H1 (cell line): ENCODE measurements around the gene EPB41L4A. TPM values are rescaled to one million over a fixed set of nuclear protein-coding genes. Genes with fewer than 3 reads are reported as not detected.

Experiments used
- CTCF ChIA-PET: fragments of 300-600 bp; sonication (Branson Sonifier 250); formaldehyde crosslinking; loops from one replicate; lab custom pipeline; 2021; ENCODE audit not compliant: partially characterized antibody; lab: Charles Lee
- POLR2A ChIA-PET: fragments of 300-600 bp; sonication (Branson Sonifier 250); formaldehyde crosslinking; loops from one replicate; lab custom pipeline; 2021; ENCODE audit warnings: inconsistent platforms; ENCODE audit not compliant: partially characterized antibody; lab: Charles Lee
- DNase-seq, 2 experiments: peaks; one replicate each; pipeline versions ENCODE4 v3.0.0 to v3.0.0-alpha.2; 2010 to 2022; ENCODE audit warnings: low spot score in 2 of 2, low read depth in 1 of 2, mixed read lengths in 1 of 2
- FAIRE-seq: peaks from 2 replicates; lab custom pipeline; 2011; peaks lifted over from hg19 to GRCh38; lab: Jason Lieb, UNC
- H2AFZ ChIP-seq: 2 replicates; pipeline ENCODE4 v1.8.1; 2012; ENCODE audit warnings: low read length, inconsistent platforms
- H2AK5ac ChIP-seq: 2 replicates; pipeline ENCODE4 v1.6.1; 2013; ENCODE audit warnings: low read depth, low read length
- H2BK120ac ChIP-seq: replicated peaks from 2 replicates; pipeline ENCODE3; 2013; ENCODE audit warnings: low read depth, low read length, inconsistent platforms
- H2BK12ac ChIP-seq: 2 replicates; pipeline ENCODE4 v1.6.1; 2013; ENCODE audit warnings: low read depth, low read length
- H2BK15ac ChIP-seq: 2 replicates; pipeline ENCODE4 v1.6.1; 2013; ENCODE audit warnings: low read length
- H2BK20ac ChIP-seq: 2 replicates; pipeline ENCODE4 v1.6.1; 2013; ENCODE audit warnings: low read length
- H2BK5ac ChIP-seq: 2 replicates; pipeline ENCODE4 v1.6.1; 2013; ENCODE audit warnings: low read depth, low read length
- H3K14ac ChIP-seq: 2 replicates; pipeline ENCODE4 v1.6.1; 2013; ENCODE audit warnings: inconsistent platforms; ENCODE audit not compliant: insufficient read length
- H3K18ac ChIP-seq: 2 replicates; pipeline ENCODE4 v1.6.1; 2013; ENCODE audit warnings: low read length; ENCODE audit errors: extremely low read depth
- H3K23ac ChIP-seq: 2 replicates; pipeline ENCODE4 v1.6.1; 2013; ENCODE audit warnings: inconsistent platforms; ENCODE audit not compliant: insufficient read length
- H3K23me2 ChIP-seq: 2 replicates; pipeline ENCODE4 v1.6.1; 2013; ENCODE audit warnings: low read depth, low read length
- H3K27ac ChIP-seq: 2 replicates; pipeline ENCODE4 v1.6.1; 2011; ENCODE audit warnings: low read depth, low read length, inconsistent platforms
- H3K27me3 ChIP-seq, 4 experiments: replicated peaks in 1 of 4; 1 replicate in 1 of 4; 2 replicates in 3 of 4; pipeline versions ENCODE4 v1.6.1 to v1.8.1; 2011 to 2013; ENCODE audit warnings: low read length in 3 of 4, mild to moderate bottlenecking in 3 of 4, inconsistent platforms in 2 of 4, mixed read lengths in 2 of 4, moderate library complexity in 1 of 4; ENCODE audit not compliant: control insufficient read depth in 3 of 4, insufficient read depth in 3 of 4; ENCODE audit errors: extremely low read depth in 1 of 4
- H3K36me3 ChIP-seq, 4 experiments: 2 replicates each; pipeline versions ENCODE4 v1.6.1 to v1.8.1; 2011 to 2013; ENCODE audit warnings: mild to moderate bottlenecking in 4 of 4, low read length in 3 of 4, moderate library complexity in 2 of 4, control low read depth in 1 of 4, inconsistent platforms in 1 of 4; ENCODE audit not compliant: insufficient read depth in 4 of 4, control insufficient read depth in 2 of 4
- H3K4ac ChIP-seq: replicated peaks from 2 replicates; pipeline ENCODE3; 2013; ENCODE audit warnings: low read length, low read depth, mixed read lengths, inconsistent platforms; ENCODE audit not compliant: insufficient read length
- H3K4me1 ChIP-seq, 4 experiments: replicated peaks in 1 of 4; 1 replicate in 1 of 4; 2 replicates in 3 of 4; pipeline versions ENCODE4 v1.6.1 to v1.8.1; 2011 to 2013; ENCODE audit warnings: low read length in 3 of 4, inconsistent platforms in 2 of 4, mixed read lengths in 1 of 4; ENCODE audit not compliant: insufficient read depth in 4 of 4, control insufficient read depth in 3 of 4
- H3K4me2 ChIP-seq, 2 experiments: 2 replicates each; pipeline versions ENCODE4 v1.6.1 to v1.8.1; 2011 to 2013; ENCODE audit warnings: low read depth in 2 of 2, low read length in 2 of 2, control low read depth in 1 of 2, inconsistent platforms in 1 of 2, mild to moderate bottlenecking in 1 of 2; ENCODE audit not compliant: insufficient read depth in 1 of 2
- H3K4me3 ChIP-seq, 4 experiments: fragments of 200-600, 300-600 bp in 1 of 4; sonication (generic), shearing (Covaris generic), sonication (Bioruptor Twin) in 1 of 4; 2 replicates each; pipeline versions ENCODE4 v1.5.1 to v1.8.1; 2011 to 2016; ENCODE audit warnings: low read length in 4 of 4, low read depth in 3 of 4, control low read depth in 2 of 4, inconsistent platforms in 2 of 4, mild to moderate bottlenecking in 2 of 4, mixed read lengths in 1 of 4, moderate library complexity in 1 of 4; ENCODE audit not compliant: insufficient read depth in 2 of 4; ENCODE audit errors: extremely low read depth in 1 of 4
- H3K56ac ChIP-seq: replicated peaks from 2 replicates; pipeline ENCODE3; 2013; ENCODE audit warnings: low read depth, mild to moderate bottlenecking, mixed read lengths, low read length, inconsistent platforms; ENCODE audit not compliant: insufficient read length
- H3K79me1 ChIP-seq: 2 replicates; pipeline ENCODE4 v1.6.1; 2013; ENCODE audit warnings: low read depth, low read length, control low read depth
- H3K79me2 ChIP-seq, 2 experiments: 2 replicates each; pipeline versions ENCODE4 v1.6.1 to v1.8.1; 2012 to 2013; ENCODE audit warnings: low read length in 2 of 2, mild to moderate bottlenecking in 2 of 2, inconsistent platforms in 1 of 2; ENCODE audit not compliant: insufficient read depth in 2 of 2, control insufficient read depth in 1 of 2
- H3K9ac ChIP-seq, 4 experiments: replicated peaks in 1 of 4; 1 replicate in 1 of 4; 2 replicates in 3 of 4; pipeline versions ENCODE4 v1.6.1 to v1.8.1; 2011 to 2013; ENCODE audit warnings: low read depth in 3 of 4, low read length in 3 of 4, control low read depth in 2 of 4, mild to moderate bottlenecking in 2 of 4, moderate library complexity in 2 of 4, inconsistent platforms in 1 of 4; ENCODE audit errors: extremely low read depth in 1 of 4
- H3K9me3 ChIP-seq, 2 experiments: 2 replicates each; pipeline versions ENCODE4 v1.6.1 to v1.8.1; 2012 to 2013; ENCODE audit warnings: mild to moderate bottlenecking in 2 of 2, moderate library complexity in 2 of 2, control low read depth in 1 of 2, inconsistent platforms in 1 of 2, low read depth in 1 of 2, low read length in 1 of 2, mixed read lengths in 1 of 2; ENCODE audit not compliant: insufficient read depth in 2 of 2
- H4K20me1 ChIP-seq, 2 experiments: replicated peaks in 1 of 2; 2 replicates each; pipeline versions ENCODE3 to v1.8.1; 2011 to 2013; ENCODE audit warnings: inconsistent platforms in 2 of 2, low read length in 2 of 2, mild to moderate bottlenecking in 1 of 2; ENCODE audit not compliant: insufficient read depth in 2 of 2, control insufficient read depth in 1 of 2
- H4K5ac ChIP-seq: 2 replicates; pipeline ENCODE4 v1.6.1; 2013; ENCODE audit warnings: low read length, low read depth, mixed read lengths, inconsistent platforms; ENCODE audit not compliant: insufficient read length
- H4K8ac ChIP-seq: 2 replicates; pipeline ENCODE4 v1.8.0; 2013; ENCODE audit warnings: mild to moderate bottlenecking, moderate library complexity, low read length, inconsistent platforms; ENCODE audit not compliant: insufficient read depth; ENCODE audit errors: extremely low read depth
- H4K91ac ChIP-seq: replicated peaks from 2 replicates; pipeline ENCODE3; 2013; ENCODE audit warnings: low read length, mixed read lengths, inconsistent platforms; ENCODE audit not compliant: insufficient read length
- ASH2L ChIP-seq: fragments of 200-600, 300-600 bp; sonication (generic); IDR thresholded peaks from one replicate; pipeline ENCODE4 v1.7.1; 2017; ENCODE audit warnings: low read length
- BRCA1 ChIP-seq: IDR thresholded peaks from 2 replicates; pipeline ENCODE4 v1.6.1; 2012; ENCODE audit warnings: low read depth, low read length, improper control_type of control experiment
- CEBPB ChIP-seq: IDR thresholded peaks from 2 replicates; pipeline ENCODE4 v1.6.1; 2012; ENCODE audit warnings: low read depth, low read length
- GTF2F1 ChIP-seq: IDR thresholded peaks from 2 replicates; pipeline ENCODE4 v1.6.1; 2012; ENCODE audit warnings: low read depth, low read length, improper control_type of control experiment, borderline replicate concordance
- HDAC6 ChIP-seq: IDR thresholded peaks from one replicate; pipeline ENCODE4 v1.7.1; 2012; ENCODE audit warnings: low read depth, mild to moderate bottlenecking, inconsistent platforms, low read length, moderate library complexity
- KDM4A ChIP-seq: IDR thresholded peaks from one replicate; pipeline ENCODE4 v1.7.1; 2012; ENCODE audit warnings: low read depth, mild to moderate bottlenecking, moderate library complexity, low read length, inconsistent platforms; ENCODE audit not compliant: severe bottlenecking
- RAD21 ChIP-seq, 2 experiments: IDR thresholded peaks in 1 of 2; conservative IDR thresholded peaks in 1 of 2; 2 replicates each; pipeline ENCODE4 v1.6.1; 2011; ENCODE audit warnings: low read depth in 2 of 2, low read length in 2 of 2, improper control_type of control experiment in 1 of 2, inconsistent platforms in 1 of 2, mild to moderate bottlenecking in 1 of 2, moderate library complexity in 1 of 2
- SIRT6 ChIP-seq: IDR thresholded peaks from one replicate; pipeline ENCODE4 v1.7.1; 2012; ENCODE audit warnings: low read length, inconsistent platforms
- SRF ChIP-seq: IDR thresholded peaks from 2 replicates; pipeline ENCODE4 v1.6.1; 2011; ENCODE audit warnings: mild to moderate bottlenecking, low read depth, low read length, moderate library complexity
- TEAD4 ChIP-seq: IDR thresholded peaks from 2 replicates; pipeline ENCODE4 v1.6.1; 2012; ENCODE audit warnings: low read depth, low read length, inconsistent platforms, mixed read lengths
- YY1 ChIP-seq: IDR thresholded peaks from 2 replicates; pipeline ENCODE4 v1.6.1; 2011; ENCODE audit warnings: low read depth, mild to moderate bottlenecking, low read length
- WGBS, 2 experiments: shearing (Covaris generic) in 1 of 2; methylation state at CpG; one replicate each; pipeline versions ENCODE4 v1.1.6 to v1.1.7; 2013 to 2015; ENCODE audit warnings: low lambda C conversion rate in 2 of 2, mixed read lengths in 2 of 2, inconsistent platforms in 1 of 2, low coverage in 1 of 2, missing lambda C conversion rate in 1 of 2; ENCODE audit not compliant: insufficient replicate concordance in 2 of 2, insufficient coverage in 1 of 2, insufficient read length in 1 of 2; ENCODE audit errors: extremely low coverage in 1 of 2, missing lambda C conversion rate in 1 of 2; 5-methylcytosine and 5-hydroxymethylcytosine counted together
- polyA plus RNA-seq, 7 experiments: library from polyadenylated mRNA; depleted of rRNA in 3 of 7; stranded (reverse) in 5 of 7; unstranded in 2 of 7; fragments of >200 nt in 5 of 7; fragments of 200-250 nt in 2 of 7; gene quantifications; 1 replicate in 5 of 7; 2 replicates in 1 of 7; 4 replicates in 1 of 7; pipeline versions ENCODE4 v1.2.1 to v1.2.3, GENCODE V29; 2011 to 2013; ENCODE audit warnings: missing spikeins in 2 of 7, mixed read lengths in 2 of 7
- total RNA-seq: library from RNA; stranded (reverse); fragmentation: NEBNext Ultra II Directional; extraction: Animal tissue kit (Norgen Biotek cat#: 25700); gene quantifications from 2 replicates; pipeline ENCODE4 v1.2.1, GENCODE V29; 2021
- TF ChIP-seq, protein P1 (sequence below): IDR thresholded peaks from 2 replicates; pipeline ENCODE4 v1.6.1; 2012; ENCODE audit warnings: low read length, inconsistent platforms

EPB41L4A gene
- total and polyA plus RNA-seq, 2 of the 8 experiments (the other 6 are each of a cell fraction or from before 2014, with no cell fraction given) = 1.6 to 4.6 TPM

DNA sequence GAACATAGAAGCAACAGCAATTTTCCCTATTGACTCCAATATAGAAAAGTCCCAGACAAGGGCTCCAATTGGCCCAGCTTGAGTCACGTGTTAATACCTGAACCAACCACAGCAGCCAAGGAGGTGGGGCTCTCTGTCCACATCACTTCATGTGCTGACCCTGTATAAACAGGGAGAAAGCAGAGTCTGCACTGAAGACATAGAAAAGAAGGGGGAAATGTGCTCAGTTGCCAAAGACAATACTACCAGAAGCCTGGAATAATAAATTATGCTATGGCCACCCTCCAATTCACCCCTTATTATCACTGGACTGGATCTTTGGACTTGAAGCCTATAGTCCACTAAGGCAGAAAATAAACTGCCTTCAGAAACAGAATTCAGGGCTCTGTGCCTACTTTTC is 275.4 kb downstream of the EPB41L4A start:
- TF ChIP-seq BRCA1 (no peak), GTF2F1 (no peak), SRF (no peak), ASH2L (no peak), KDM4A (no peak), TEAD4 (no peak), RAD21 (IDR thresholded peaks at IDR 0.05 in 1 of 2, conservative IDR thresholded peaks at IDR 0.05 in 1 of 2; ENCODE audit: low read depth in 2 of 2, low read length in 2 of 2) (no peak), CEBPB (no peak), YY1 (no peak), SIRT6 (no peak), HDAC6 (no peak)
- TF ChIP-seq, protein P1, sequence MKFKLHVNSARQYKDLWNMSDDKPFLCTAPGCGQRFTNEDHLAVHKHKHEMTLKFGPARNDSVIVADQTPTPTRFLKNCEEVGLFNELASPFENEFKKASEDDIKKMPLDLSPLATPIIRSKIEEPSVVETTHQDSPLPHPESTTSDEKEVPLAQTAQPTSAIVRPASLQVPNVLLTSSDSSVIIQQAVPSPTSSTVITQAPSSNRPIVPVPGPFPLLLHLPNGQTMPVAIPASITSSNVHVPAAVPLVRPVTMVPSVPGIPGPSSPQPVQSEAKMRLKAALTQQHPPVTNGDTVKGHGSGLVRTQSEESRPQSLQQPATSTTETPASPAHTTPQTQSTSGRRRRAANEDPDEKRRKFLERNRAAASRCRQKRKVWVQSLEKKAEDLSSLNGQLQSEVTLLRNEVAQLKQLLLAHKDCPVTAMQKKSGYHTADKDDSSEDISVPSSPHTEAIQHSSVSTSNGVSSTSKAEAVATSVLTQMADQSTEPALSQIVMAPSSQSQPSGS = no peak
- H4K20me1 ChIP-seq = no peaks in the 10 kb centered on the region
- 100% methylated on average over 1 of the region's 1 CpG; no CpG with 5 or more reads in 1 of the 2 experiments for WGBS, 2 experiments
- H4K5ac ChIP-seq = no peak overlapping the region
- H3K14ac ChIP-seq = no peak overlapping the region
- H3K27ac ChIP-seq = no peak overlapping the region
- no peak overlapping the region for H2AFZ ChIP-seq
- no peaks in the 10 kb centered on the region for H3K4me1 ChIP-seq
- no peak overlapping the region for H3K4me3 ChIP-seq
- no peaks in the 10 kb centered on the region for H3K79me1 ChIP-seq
- H3K36me3 ChIP-seq = no peaks in the 10 kb centered on the region
- H3K9me3 ChIP-seq = no peaks in the 10 kb centered on the region
- ChIA-PET CTCF (interaction anchor here (1.1 kb wide), 1 partner anchor 612 kb away, joined by 5 read pairs; no protein-coding TSS in a partner anchor), POLR2A (no interaction called here)
- no peak overlapping the region for H3K4me2 ChIP-seq
- no peak overlapping the region for H3K56ac ChIP-seq
- no peak overlapping the region for H3K4ac ChIP-seq
- H4K91ac ChIP-seq = no peak overlapping the region
- no peak overlapping the region for H2BK20ac ChIP-seq
- H2AK5ac ChIP-seq = no peak overlapping the region
- H3K9ac ChIP-seq = no peak overlapping the region
- H3K18ac ChIP-seq = no peak overlapping the region
- H3K79me2 ChIP-seq = no peaks in the 10 kb centered on the region
- H3K27me3 ChIP-seq = no peaks in the 10 kb centered on the region
- no peak overlapping the region for H4K8ac ChIP-seq
- H3K23ac ChIP-seq = no peak overlapping the region
- no peak for DNase-seq
- H3K23me2 ChIP-seq = no peaks in the 10 kb centered on the region
- FAIRE-seq = no peak
- no peak overlapping the region for H2BK120ac ChIP-seq
- H2BK15ac ChIP-seq = no peak overlapping the region
- no peak overlapping the region for H2BK12ac ChIP-seq
- no peak overlapping the region for H2BK5ac ChIP-seq
